Stimulated activated CD4-positive, alpha-beta T cell treated with anti-CD3 and anti-CD28 coated beads, Interleukin-1b, Interleukin-23, amount 100 ng/mL, for 1 hour (primary cell): ENCODE data around the gene GPRC6A.
"Not testable (repeated sequence)": the region's sequence is repeated elsewhere in the genome, so short reads cannot be mapped to it uniquely, and the experiment has no call there.

Experiments
- DNase-seq, 2 donors: peaks; one replicate each; pipeline ENCODE4 v3.0.0-alpha.2; 2020; ENCODE audit warnings: low read depth in 2 of 2

Gene GPRC6A

GRCh38 chr6:116828983-116829382, at the start of gene GPRC6A:
Gene GPRC6A (minus strand): TSS chr6:116829083. CDS start chr6:116829013, 70 bp downstream.
- no peak for DNase-seq

- DNase-seq = no peak
Observed at GRCh38 chr6:116877743-116878142, 48.9 kb upstream of the GPRC6A start.

GRCh38 chr6:116876635-116877611, 48.0 kb upstream of the GPRC6A start, which contains the start of gene RFX6:
Gene RFX6 (plus strand): TSS chr6:116877242. CDS start chr6:116877276, 34 bp downstream.
- no peak for DNase-seq

GRCh38 chr6:116876107-116876506, 47.2 kb upstream of the GPRC6A start:
- no peak for DNase-seq

- no peak for DNase-seq
Observed at GRCh38 chr6:116872771-116873170, 43.9 kb upstream of the GPRC6A start.

- no peak for DNase-seq
Observed at GRCh38 chr6:116866281-116866871, 37.5 kb upstream of the GPRC6A start.

GRCh38 chr6:116859264-116859663, 30.4 kb upstream of the GPRC6A start:
- DNase-seq = no peak

- no peak for DNase-seq
Observed at GRCh38 chr6:116858060-116858459, 29.2 kb upstream of the GPRC6A start.

GRCh38 chr6:116847227-116847626, 18.3 kb upstream of the GPRC6A start:
- DNase-seq = no peak

- DNase-seq = no peak
Observed at GRCh38 chr6:116842459-116842858, 13.6 kb upstream of the GPRC6A start.

- DNase-seq = no peak
Observed at GRCh38 chr6:116840091-116840490, 11.2 kb upstream of the GPRC6A start.

GRCh38 chr6:116836606-116837342, 7.9 kb upstream of the GPRC6A start:
- DNase-seq = no peak

- not testable (repeated sequence) for DNase-seq
Observed at GRCh38 chr6:116834526-116834925, 5.6 kb upstream of the GPRC6A start.

- no peak for DNase-seq
Observed at GRCh38 chr6:116827561-116828240, 1.2 kb downstream of the GPRC6A start.

- not testable (repeated sequence) for DNase-seq
Observed at GRCh38 chr6:116816336-116816735, 12.5 kb downstream of the GPRC6A start.

GRCh38 chr6:116812051-116812650, 16.7 kb downstream of the GPRC6A start:
- no peak for DNase-seq

GRCh38 chr6:116801971-116802370, 26.9 kb downstream of the GPRC6A start:
- no peak for DNase-seq

GRCh38 chr6:116799945-116800344, 28.9 kb downstream of the GPRC6A start:
- DNase-seq = no peak

- DNase-seq = no peak
Observed at GRCh38 chr6:116797585-116797984, 31.3 kb downstream of the GPRC6A start.

GRCh38 chr6:116793224-116793623, 35.7 kb downstream of the GPRC6A start:
- no peak for DNase-seq

- no peak for DNase-seq
Observed at GRCh38 chr6:116783852-116784251, 45.0 kb downstream of the GPRC6A start.
